ENCODE measurements around the gene LRR1.
"Not testable (repeated sequence)": the region's sequence is repeated elsewhere in the genome, so short reads cannot be mapped to it uniquely, and the experiment has no call there.

The LRR1 gene

DNA sequence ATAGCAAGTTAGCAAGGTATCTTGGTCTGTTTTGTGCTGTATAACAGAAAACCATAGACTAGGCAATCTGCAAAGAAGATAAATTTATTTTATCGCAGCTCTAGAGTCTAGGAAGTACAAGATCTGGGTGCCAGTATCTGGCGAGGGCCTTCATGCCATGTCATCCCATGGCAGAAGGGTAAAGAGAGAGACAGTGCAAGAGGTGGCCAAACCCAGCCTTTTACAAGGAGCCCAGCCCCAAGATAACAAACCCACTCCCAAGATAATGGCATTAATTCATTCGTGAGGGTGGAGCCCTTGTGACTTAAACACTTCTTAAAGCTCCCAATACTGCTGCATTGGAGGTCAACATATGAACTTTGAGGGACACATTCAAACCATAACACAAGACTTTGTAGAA, 29.5 kb upstream of the LRR1 start:
- Histone ChIP-seq H3K36me3 (ENCODE audit: control insufficient read depth in 2 of 2, insufficient read depth in 2 of 2, low read length in 2 of 2) (no peaks in the 10 kb centered on the region), H3K27ac (ENCODE audit: low read depth in 2 of 2, low read length in 2 of 2) (no peak overlapping the region), H3K4me1 (ENCODE audit: control insufficient read depth in 2 of 2, insufficient read depth in 2 of 2, low read length in 2 of 2) (no peaks in the 10 kb centered on the region), H3K9me3 (ENCODE audit: control insufficient read depth in 2 of 2, low read length in 2 of 2) (no peaks in the 10 kb centered on the region), H3K4me3 (ENCODE audit: low read length in 2 of 2) (no peak overlapping the region), H3K27me3 (ENCODE audit: control insufficient read depth in 2 of 2, insufficient read depth in 2 of 2, low read length in 2 of 2) (no peaks in the 10 kb centered on the region), H3K9ac (ENCODE audit: low read depth in 1 of 2, low read length in 2 of 2) (no peak overlapping the region)

DNA sequence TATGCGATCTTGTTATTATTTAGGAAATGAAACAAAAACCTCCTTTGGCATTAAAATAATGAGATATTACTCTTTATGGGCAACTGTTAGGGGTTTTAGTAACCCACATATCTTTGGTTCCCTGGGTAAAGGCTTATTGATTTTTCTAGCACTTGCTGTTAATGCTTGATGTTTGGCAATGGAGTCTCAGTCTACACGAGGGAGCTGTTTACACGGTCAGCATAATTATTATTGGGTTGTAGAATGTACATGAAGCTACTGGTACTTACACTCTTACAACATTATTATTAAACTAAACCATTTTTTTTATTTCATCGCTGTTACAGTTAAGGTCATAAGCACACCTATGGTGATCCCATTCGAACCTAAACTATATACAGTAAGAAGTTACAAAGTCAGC, 24.7 kb upstream of the LRR1 start:
- H3K36me3 ChIP-seq (ENCODE audit: control insufficient read depth in 2 of 2, insufficient read depth in 2 of 2, low read length in 2 of 2) = peaks cover 6 to 11% of the 10 kb centered on the region in 2 donors
- no peaks in the 10 kb centered on the region for H3K9me3 ChIP-seq (ENCODE audit: control insufficient read depth in 2 of 2, low read length in 2 of 2)
- no peak overlapping the region for H3K27ac ChIP-seq (ENCODE audit: low read depth in 2 of 2, low read length in 2 of 2)
- no peaks in the 10 kb centered on the region for H3K4me1 ChIP-seq (ENCODE audit: control insufficient read depth in 2 of 2, insufficient read depth in 2 of 2, low read length in 2 of 2)
- H3K4me3 ChIP-seq (ENCODE audit: low read length in 2 of 2) = no peak overlapping the region
- H3K9ac ChIP-seq (ENCODE audit: low read depth in 1 of 2, low read length in 2 of 2) = no peak overlapping the region
- H3K27me3 ChIP-seq (ENCODE audit: control insufficient read depth in 2 of 2, insufficient read depth in 2 of 2, low read length in 2 of 2) = no peaks in the 10 kb centered on the region

DNA sequence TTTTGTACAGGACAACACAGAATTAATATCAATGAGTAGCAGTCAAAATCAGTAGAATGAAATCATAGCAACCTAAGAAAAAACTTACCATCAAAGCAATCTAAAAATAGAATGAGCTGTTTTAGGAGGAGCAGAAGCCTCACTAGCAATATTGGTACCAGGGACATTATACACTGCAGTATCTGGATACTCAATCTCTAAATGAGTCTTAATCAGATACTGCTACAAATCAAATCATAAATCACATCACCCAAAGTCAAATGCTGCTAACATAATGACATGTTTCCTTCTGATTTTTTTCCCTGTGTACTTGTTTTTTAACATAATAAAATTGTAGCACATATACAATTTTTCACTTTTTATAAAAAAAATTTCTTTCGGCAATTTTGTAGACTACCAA, 20.6 kb upstream of the LRR1 start:
- no peaks in the 10 kb centered on the region for H3K4me1 ChIP-seq (ENCODE audit: control insufficient read depth in 2 of 2, insufficient read depth in 2 of 2, low read length in 2 of 2)
- no peak overlapping the region for H3K4me3 ChIP-seq (ENCODE audit: low read length in 2 of 2)
- no peaks in the 10 kb centered on the region for H3K9me3 ChIP-seq (ENCODE audit: control insufficient read depth in 2 of 2, low read length in 2 of 2)
- H3K36me3 ChIP-seq (ENCODE audit: control insufficient read depth in 2 of 2, insufficient read depth in 2 of 2, low read length in 2 of 2) = peaks cover 17 to 21% of the 10 kb centered on the region in 2 donors
- no peak overlapping the region for H3K27ac ChIP-seq (ENCODE audit: low read depth in 2 of 2, low read length in 2 of 2)
- no peak overlapping the region for H3K9ac ChIP-seq (ENCODE audit: low read depth in 1 of 2, low read length in 2 of 2)
- H3K27me3 ChIP-seq (ENCODE audit: control insufficient read depth in 2 of 2, insufficient read depth in 2 of 2, low read length in 2 of 2) = no peaks in the 10 kb centered on the region

DNA sequence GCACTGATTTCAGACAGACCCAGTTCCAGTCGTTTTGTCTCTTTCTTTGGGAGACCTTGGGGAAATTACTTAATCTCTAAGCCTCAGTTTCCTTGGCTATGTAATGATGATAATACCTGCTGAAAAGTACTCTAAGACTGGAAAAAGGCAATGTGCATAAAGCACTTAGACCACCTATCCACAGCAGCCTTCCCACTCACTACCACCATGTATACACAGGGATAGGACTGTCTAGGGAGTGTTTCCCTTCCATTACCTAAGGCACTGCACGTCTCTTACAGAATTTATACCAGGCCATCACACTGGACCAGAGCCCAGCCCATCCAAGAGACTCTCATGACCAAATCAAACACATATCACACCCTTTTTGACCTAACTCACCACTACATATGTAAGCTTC, 18.9 kb upstream of the LRR1 start:
- Histone ChIP-seq H3K4me3 (ENCODE audit: low read length in 2 of 2) (no peak overlapping the region), H3K27ac (ENCODE audit: low read depth in 2 of 2, low read length in 2 of 2) (no peak overlapping the region), H3K4me1 (ENCODE audit: control insufficient read depth in 2 of 2, insufficient read depth in 2 of 2, low read length in 2 of 2) (peaks cover 13% of the 10 kb centered on the region in 2 donors), H3K9ac (ENCODE audit: low read depth in 1 of 2, low read length in 2 of 2) (no peak overlapping the region), H3K9me3 (ENCODE audit: control insufficient read depth in 2 of 2, low read length in 2 of 2) (no peaks in the 10 kb centered on the region), H3K27me3 (ENCODE audit: control insufficient read depth in 2 of 2, insufficient read depth in 2 of 2, low read length in 2 of 2) (no peaks in the 10 kb centered on the region), H3K36me3 (ENCODE audit: control insufficient read depth in 2 of 2, insufficient read depth in 2 of 2, low read length in 2 of 2) (peaks cover 18 to 30% of the 10 kb centered on the region in 2 donors)

DNA sequence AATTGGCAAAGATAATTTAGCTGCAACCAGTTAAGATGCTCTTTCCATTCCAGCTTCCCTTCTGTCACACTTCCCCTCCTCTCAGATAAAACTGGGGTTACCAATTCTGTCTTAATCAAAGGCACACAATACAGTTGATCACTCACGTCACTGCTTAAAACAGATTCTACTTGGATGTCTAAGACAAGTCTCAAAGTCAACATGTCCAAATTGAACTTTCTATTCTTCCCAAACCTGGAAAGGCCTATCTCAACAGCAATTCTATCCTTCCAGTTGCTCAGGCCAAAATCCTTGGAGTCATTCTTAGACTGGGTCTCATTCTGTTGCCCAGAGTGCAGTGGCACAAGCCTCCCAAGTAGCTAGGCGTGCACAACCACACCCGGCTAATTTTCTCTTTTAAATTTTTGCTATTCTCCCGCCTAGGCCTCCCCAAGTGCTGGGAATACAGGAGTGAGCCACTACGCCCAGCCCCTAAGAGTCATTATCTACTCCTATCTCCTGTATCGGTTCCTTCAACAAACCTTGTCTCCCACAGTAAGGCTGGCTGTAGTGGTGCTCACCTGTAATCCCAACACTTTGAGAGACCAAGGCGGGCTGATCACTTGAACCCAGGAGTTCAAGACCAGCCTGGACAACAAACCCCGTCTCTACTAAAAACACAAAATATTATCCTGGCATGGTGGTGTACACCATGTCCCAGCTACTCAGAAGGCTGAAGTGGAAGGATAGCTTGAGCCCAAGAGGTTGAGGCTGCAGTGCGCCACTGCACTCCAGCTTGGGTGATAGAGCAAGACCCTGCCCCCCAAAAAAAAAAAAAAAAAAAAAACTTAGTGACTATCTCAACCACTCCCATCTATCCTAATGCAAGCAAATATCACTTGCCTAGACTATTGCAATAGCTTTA, 17.3 kb upstream of the LRR1 start:
- Histone ChIP-seq H3K27ac (ENCODE audit: low read depth in 2 of 2, low read length in 2 of 2) (no peak overlapping the region), H3K9ac (ENCODE audit: low read depth in 1 of 2, low read length in 2 of 2) (no peak overlapping the region)

DNA sequence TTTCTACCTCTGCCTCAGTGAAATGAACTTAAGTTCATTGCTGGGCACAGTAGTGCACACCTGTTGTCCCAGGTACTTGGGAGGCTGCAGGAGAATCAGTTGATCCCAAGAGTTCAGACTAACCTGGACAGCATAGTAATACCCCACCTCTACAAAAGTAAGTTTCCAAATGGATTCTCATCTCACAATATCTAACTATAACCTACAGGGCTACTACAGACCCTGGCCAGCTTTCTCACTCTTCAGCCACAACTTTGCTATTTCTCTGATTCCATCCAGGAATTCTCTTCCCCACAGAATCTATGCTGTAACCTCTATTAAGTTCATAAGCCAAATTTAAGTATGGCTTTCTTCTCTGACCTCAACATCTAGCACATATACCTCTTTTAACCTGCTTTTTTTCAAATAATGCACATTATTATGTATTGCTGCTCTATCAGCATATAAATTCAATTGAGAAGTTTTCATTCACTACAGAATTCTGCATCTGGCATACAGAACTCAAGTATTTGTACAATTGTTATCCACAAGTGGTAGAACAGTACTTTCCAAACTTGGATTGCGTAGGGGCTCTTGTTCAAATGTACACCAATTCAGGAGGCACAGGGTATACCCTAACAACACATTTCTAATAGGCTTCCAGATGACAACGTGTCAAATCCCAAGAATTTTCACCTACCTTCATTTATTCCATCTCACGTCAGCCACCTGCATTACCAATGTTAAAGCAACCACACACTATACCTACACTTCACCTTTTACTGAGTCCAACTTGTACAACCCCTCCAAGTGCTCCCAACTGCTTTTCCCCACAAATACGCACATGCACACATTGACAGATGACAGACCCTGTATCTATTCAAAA, 16.4 kb upstream of the LRR1 start:
- Histone ChIP-seq H3K27ac (ENCODE audit: low read depth in 2 of 2, low read length in 2 of 2) (no peak overlapping the region), H3K27me3 (ENCODE audit: control insufficient read depth in 2 of 2, insufficient read depth in 2 of 2, low read length in 2 of 2) (no peaks in the 10 kb centered on the region), H3K9ac (ENCODE audit: low read depth in 1 of 2, low read length in 2 of 2) (no peak overlapping the region), H3K4me3 (ENCODE audit: low read length in 2 of 2) (no peak overlapping the region), H3K4me1 (ENCODE audit: control insufficient read depth in 2 of 2, insufficient read depth in 2 of 2, low read length in 2 of 2) (peaks cover 13 to 15% of the 10 kb centered on the region in 2 donors), H3K9me3 (ENCODE audit: control insufficient read depth in 2 of 2, low read length in 2 of 2) (no peaks in the 10 kb centered on the region), H3K36me3 (ENCODE audit: control insufficient read depth in 2 of 2, insufficient read depth in 2 of 2, low read length in 2 of 2) (peaks cover 11 to 22% of the 10 kb centered on the region in 2 donors)

More for the DNA sequence above, 17.3 kb upstream of the LRR1 start:
- H3K36me3 ChIP-seq (ENCODE audit: control insufficient read depth in 2 of 2, insufficient read depth in 2 of 2, low read length in 2 of 2) = peaks cover 15 to 31% of the 10 kb centered on the region in 2 donors
- no peaks in the 10 kb centered on the region for H3K27me3 ChIP-seq (ENCODE audit: control insufficient read depth in 2 of 2, insufficient read depth in 2 of 2, low read length in 2 of 2)
- H3K9me3 ChIP-seq (ENCODE audit: control insufficient read depth in 2 of 2, low read length in 2 of 2) = no peaks in the 10 kb centered on the region
- peaks cover 13 to 15% of the 10 kb centered on the region in 2 donors for H3K4me1 ChIP-seq (ENCODE audit: control insufficient read depth in 2 of 2, insufficient read depth in 2 of 2, low read length in 2 of 2)
- no peak overlapping the region for H3K4me3 ChIP-seq (ENCODE audit: low read length in 2 of 2)

GRCh38 chr14:49583629-49584028, 15.1 kb upstream of the LRR1 start:
- Histone ChIP-seq H3K4me3 (ENCODE audit: low read length in 2 of 2) (peak overlapping the region in 1 of 2 donors; percentile 94), H3K4me1 (ENCODE audit: control insufficient read depth in 2 of 2, insufficient read depth in 2 of 2, low read length in 2 of 2) (peaks cover 13 to 15% of the 10 kb centered on the region in 2 donors), H3K9ac (ENCODE audit: low read depth in 1 of 2, low read length in 2 of 2) (no peak overlapping the region)

DNA sequence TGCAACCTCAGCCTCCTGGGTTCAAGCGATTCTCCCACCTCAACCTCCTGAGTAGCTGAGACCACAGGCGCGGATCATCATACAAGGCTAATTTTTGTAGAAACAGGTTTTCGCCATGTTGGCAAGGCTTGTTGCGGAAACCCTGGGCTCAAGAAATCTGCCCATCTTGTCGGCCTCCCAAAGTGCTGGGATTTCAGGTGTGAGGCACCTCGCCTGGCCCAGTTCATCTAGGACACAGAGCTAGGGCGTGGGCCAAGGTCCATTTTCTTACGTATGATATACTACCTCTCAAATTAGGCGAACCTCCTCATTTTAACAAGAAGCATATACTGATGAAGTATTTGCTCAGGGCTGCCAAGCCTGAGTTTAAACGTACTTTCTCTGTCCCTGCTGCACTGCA, 14.7 kb upstream of the LRR1 start:
- Histone ChIP-seq H3K4me3 (ENCODE audit: low read length in 2 of 2) (peak overlapping the region; percentile 19 to 94), H3K36me3 (ENCODE audit: control insufficient read depth in 2 of 2, insufficient read depth in 2 of 2, low read length in 2 of 2) (peaks cover 11 to 21% of the 10 kb centered on the region in 2 donors), H3K9me3 (ENCODE audit: control insufficient read depth in 2 of 2, low read length in 2 of 2) (no peaks in the 10 kb centered on the region), H3K27ac (ENCODE audit: low read depth in 2 of 2, low read length in 2 of 2) (no peak overlapping the region), H3K9ac (ENCODE audit: low read depth in 1 of 2, low read length in 2 of 2) (no peak overlapping the region), H3K27me3 (ENCODE audit: control insufficient read depth in 2 of 2, insufficient read depth in 2 of 2, low read length in 2 of 2) (no peaks in the 10 kb centered on the region), H3K4me1 (ENCODE audit: control insufficient read depth in 2 of 2, insufficient read depth in 2 of 2, low read length in 2 of 2) (peaks cover 13 to 15% of the 10 kb centered on the region in 2 donors)

More at GRCh38 chr14:49583629-49584028, 15.1 kb upstream of the LRR1 start:
- no peaks in the 10 kb centered on the region for H3K27me3 ChIP-seq (ENCODE audit: control insufficient read depth in 2 of 2, insufficient read depth in 2 of 2, low read length in 2 of 2)
- no peak overlapping the region for H3K27ac ChIP-seq (ENCODE audit: low read depth in 2 of 2, low read length in 2 of 2)
- H3K36me3 ChIP-seq (ENCODE audit: control insufficient read depth in 2 of 2, insufficient read depth in 2 of 2, low read length in 2 of 2) = peaks cover 11 to 21% of the 10 kb centered on the region in 2 donors
- H3K9me3 ChIP-seq (ENCODE audit: control insufficient read depth in 2 of 2, low read length in 2 of 2) = no peaks in the 10 kb centered on the region

DNA sequence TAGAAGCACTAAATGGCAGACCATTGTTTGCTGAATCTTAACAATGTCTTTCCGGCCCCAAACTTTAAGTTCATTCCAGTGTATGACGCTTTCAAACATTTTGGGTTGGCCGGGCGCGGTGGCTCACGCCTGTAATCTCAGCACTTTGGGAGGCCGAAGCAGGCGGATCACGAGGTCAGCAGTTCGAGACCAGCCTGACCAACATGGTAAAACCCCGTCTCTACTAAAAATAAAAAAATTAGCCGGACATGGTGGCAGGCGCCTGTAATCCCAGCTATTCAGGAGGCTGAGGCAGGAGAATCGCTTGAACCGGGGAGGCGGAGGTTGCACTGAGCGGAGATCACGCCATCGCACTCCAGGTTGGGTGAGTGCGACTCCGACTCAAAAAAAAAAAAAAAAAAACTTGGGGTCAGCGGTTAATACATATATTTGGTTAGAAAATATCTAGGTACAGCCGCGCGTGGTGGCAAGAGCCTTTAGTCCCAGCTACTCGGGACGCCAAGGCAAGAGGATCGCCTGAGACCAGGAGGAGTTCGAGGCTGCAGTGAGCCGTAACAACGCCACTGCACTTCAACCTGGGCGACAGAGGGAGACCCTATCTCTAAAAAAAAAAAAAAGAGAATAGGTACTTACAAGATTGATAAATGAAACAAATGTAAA, 13.6 kb upstream of the LRR1 start:
- not testable (repeated sequence) for H3K27me3 ChIP-seq (ENCODE audit: control insufficient read depth in 2 of 2, insufficient read depth in 2 of 2, low read length in 2 of 2); H3K9me3 ChIP-seq (ENCODE audit: control insufficient read depth in 2 of 2, low read length in 2 of 2)
- Histone ChIP-seq H3K36me3 (ENCODE audit: control insufficient read depth in 2 of 2, insufficient read depth in 2 of 2, low read length in 2 of 2) (peaks cover 11 to 21% of the 10 kb centered on the region in 2 donors), H3K4me1 (ENCODE audit: control insufficient read depth in 2 of 2, insufficient read depth in 2 of 2, low read length in 2 of 2) (peaks cover 13 to 15% of the 10 kb centered on the region in 2 donors), H3K27ac (ENCODE audit: low read depth in 2 of 2, low read length in 2 of 2) (peak overlapping the region; percentile 96 to 97), H3K9ac (ENCODE audit: low read depth in 1 of 2, low read length in 2 of 2) (peak overlapping the region; percentile 96 to 100), H3K4me3 (ENCODE audit: low read length in 2 of 2) (peak overlapping the region; percentile 94)

All from mucosa of rectum (tissue), 2 donors.